RWPE1 (cell line): ENCODE data around the gene SPSB4.
"Not testable (repeated sequence)": the region's sequence is repeated elsewhere in the genome, so short reads cannot be mapped to it uniquely, and the experiment has no call there.

ENCODE experiments used
- CTCF ChIA-PET: fragments of 350-600 bp; sonication (Branson Sonifier 250); formaldehyde crosslinking; extraction: SDS; loops from one replicate; lab custom pipeline; 2021; lab: Yijun Ruan, JAX
- POLR2A ChIA-PET: fragments of 400-600 bp; formaldehyde crosslinking; extraction: SDS; loops from one replicate; lab custom pipeline; 2020; ENCODE audit warnings: antibody characterized with exemption; ENCODE audit not compliant: low non-redundant PET; lab: Yijun Ruan, JAX
- DNase-seq: peaks from one replicate; pipeline ENCODE4 v3.0.0; 2012; ENCODE audit warnings: low spot score
- H3K27ac ChIP-seq: fragments of 450-650 bp; 2 replicates; pipeline ENCODE4 v1.5.1; 2017
- TF ChIP-seq, protein P1 (sequence below): fragments of 450-650 bp; conservative IDR thresholded peaks from 2 replicates; pipeline ENCODE4 v1.5.1; 2017; ENCODE audit warnings: low read depth, mild to moderate bottlenecking

The SPSB4 gene

DNA sequence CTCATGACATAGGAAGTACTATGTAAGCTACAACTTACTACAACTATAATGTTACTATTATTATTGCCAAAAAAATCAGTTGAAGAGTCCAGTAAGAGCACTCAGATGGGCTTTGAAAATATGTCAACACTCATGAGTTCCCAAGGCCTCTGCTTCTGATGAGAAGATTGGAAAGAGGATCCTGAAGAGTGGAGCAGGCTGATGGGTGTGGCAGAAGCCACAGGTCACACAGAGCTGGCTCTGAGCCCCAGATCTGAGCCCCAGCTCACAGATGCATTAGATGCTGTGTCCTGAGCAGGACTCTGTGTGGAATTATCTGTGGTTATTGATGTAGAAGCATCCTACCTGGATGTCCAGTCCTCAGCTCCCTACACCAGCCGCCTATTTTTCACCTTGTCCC lies 65.6 kb downstream of the SPSB4 start:
- DNase-seq, result no peak
- ChIA-PET CTCF (interaction anchor here (0.6 to 2.6 kb wide), 3 partner anchors 11 to 75 kb away, joined by 3 to 12 read pairs (median 4); no protein-coding TSS in a partner anchor), POLR2A (no interaction called here)
- no peak overlapping the region for H3K27ac ChIP-seq
- TF ChIP-seq, protein P1, sequence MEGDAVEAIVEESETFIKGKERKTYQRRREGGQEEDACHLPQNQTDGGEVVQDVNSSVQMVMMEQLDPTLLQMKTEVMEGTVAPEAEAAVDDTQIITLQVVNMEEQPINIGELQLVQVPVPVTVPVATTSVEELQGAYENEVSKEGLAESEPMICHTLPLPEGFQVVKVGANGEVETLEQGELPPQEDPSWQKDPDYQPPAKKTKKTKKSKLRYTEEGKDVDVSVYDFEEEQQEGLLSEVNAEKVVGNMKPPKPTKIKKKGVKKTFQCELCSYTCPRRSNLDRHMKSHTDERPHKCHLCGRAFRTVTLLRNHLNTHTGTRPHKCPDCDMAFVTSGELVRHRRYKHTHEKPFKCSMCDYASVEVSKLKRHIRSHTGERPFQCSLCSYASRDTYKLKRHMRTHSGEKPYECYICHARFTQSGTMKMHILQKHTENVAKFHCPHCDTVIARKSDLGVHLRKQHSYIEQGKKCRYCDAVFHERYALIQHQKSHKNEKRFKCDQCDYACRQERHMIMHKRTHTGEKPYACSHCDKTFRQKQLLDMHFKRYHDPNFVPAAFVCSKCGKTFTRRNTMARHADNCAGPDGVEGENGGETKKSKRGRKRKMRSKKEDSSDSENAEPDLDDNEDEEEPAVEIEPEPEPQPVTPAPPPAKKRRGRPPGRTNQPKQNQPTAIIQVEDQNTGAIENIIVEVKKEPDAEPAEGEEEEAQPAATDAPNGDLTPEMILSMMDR, result no peak

DNA sequence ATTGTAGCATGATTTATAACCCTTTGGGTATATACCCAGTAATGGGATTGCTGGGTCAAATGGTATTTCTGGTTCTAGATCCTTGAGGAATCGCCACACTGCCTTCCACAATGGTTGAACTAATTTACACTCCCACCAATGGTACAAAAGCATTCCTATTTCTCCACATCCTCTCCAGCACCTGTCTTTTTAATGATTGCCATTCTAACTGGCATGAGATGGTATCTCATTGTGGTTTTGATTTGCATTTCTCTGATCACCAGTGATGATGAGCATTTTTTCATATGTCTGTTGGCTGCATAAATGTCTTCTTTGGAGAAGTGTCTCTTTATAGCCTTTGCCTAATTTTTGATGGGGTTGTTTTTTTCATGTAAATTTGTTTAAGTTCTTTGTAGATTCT lies 66.8 kb downstream of the SPSB4 start:
- DNase-seq, H3K27ac ChIP-seq, CTCF ChIA-PET, POLR2A ChIA-PET: not testable (repeated sequence)

DNA sequence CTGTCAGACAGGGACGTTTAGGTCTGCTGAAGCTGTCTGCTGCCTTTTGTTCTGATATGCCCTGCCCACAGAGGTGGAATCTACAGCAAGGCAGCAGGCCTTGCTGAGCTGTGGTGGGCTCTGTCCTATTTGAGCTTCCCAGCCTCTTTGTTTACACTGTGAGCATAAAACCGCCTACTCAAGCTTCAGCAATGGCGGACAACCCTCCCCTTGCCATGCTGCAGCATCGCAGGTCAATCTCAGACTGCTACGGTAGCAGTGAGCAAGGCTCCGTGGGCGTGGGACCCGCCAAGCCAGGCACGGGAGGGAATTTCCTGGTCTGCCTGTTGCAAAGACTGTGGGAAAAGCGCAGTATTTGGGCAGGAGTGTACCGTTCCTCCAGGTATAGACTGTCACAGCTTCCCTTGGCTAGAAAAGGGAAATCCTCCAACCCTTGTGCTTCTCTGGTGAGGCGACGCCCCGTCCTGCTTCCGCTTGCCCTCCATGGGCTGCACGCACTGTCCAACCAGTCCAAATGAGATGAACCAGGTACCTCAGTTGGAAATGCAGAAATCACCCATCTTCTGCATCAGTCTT lies 71.4 kb downstream of the SPSB4 start:
- CTCF ChIA-PET, result interaction anchor here (0.6 kb wide), 2 partner anchors 10 to 942 kb away, joined by 3 read pairs; no protein-coding TSS in a partner anchor
- no peak for DNase-seq
- POLR2A ChIA-PET, result no interaction called here
- H3K27ac ChIP-seq, result no peak overlapping the region
- TF ChIP-seq, protein P1, result no peak

DNA sequence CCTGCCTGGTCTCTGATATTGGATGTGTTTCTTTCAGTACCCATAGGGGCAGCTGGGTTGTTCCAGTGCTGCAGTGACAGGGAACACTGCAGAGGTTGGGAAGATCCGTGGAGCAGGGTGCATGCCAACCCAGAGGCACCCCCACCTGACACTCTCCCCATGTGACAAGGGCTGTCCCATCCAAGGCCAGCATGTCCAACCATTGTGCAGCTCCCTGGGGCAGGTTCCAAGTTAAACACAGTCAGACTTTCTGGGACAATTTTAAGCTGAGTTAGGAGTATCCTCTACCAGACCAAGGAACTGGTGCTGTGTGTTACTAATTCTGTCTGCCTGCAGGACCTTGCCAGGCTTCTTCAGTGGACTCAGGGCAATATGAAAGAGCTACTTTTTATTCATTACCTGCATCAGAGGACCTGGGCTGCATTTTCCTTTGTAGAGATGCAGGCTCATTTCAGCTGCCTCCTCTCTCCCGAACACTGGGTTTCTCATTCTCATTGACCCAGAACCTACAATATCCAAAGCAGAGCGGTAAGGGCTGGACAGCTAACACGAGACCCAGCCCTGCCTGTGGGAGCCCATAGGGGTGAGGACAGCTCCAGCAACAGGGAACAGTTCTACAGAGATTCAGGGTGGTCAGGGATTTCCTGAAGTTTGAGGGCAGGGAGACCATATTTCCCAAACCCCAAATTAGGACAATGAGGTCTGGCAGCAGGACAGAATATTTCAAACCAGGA lies 72.7 kb downstream of the SPSB4 start:
- POLR2A ChIA-PET, result no interaction called here
- DNase-seq, result no peak
- H3K27ac ChIP-seq, result no peak overlapping the region
- TF ChIP-seq, protein P1, result no peak
- CTCF ChIA-PET, result no interaction called here

DNA sequence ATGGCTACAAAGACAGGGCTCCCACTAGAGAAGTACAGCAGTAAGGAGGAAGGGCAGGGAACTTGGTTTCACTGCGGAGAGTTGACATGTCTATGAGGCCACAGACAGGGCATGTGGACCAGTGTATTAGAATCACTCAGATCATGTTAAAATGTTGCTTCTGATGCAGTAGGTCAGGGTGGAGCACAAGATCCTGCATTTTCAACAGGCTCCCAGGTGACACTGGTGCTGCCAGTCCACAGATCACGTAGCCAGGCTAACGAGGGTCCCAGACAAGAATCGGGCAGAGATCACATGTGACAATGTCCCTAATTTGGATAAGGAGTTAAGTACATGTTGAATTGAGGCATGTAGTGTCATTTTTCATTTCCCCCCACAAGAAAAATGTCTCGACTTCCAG lies 73.6 kb downstream of the SPSB4 start:
- DNase-seq, result no peak
- H3K27ac ChIP-seq, result no peak overlapping the region
- TF ChIP-seq, protein P1, result no peak
- ChIA-PET CTCF (interaction anchor here (0.5 kb wide), 1 partner anchor 20 kb away, joined by 4 read pairs; no protein-coding TSS in a partner anchor), POLR2A (no interaction called here)

DNA sequence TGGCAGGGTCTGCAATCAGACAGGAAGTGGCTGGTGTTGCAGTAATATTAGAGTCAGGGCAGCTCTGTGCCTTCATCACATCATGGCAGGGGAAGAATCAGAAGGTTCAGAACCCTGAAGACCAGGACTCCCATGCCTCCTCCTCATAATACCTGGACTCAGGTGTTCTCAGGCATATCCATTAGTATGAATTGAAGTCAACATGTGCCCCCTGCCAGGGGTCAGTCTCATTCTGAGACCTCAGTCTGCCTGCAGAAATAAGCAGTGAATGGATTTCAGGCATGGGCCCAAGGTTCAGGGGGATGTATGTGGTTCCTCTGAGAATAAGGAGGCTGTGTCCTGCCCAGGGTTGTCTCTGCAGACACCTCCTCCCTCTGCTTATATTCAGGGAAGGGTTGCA lies 74.2 kb downstream of the SPSB4 start:
- no peak overlapping the region for H3K27ac ChIP-seq
- TF ChIP-seq, protein P1, result no peak
- DNase-seq, result no peak
- ChIA-PET POLR2A (no interaction called here), CTCF (interaction anchor here (0.5 kb wide), 1 partner anchor 19 kb away, joined by 4 read pairs; no protein-coding TSS in a partner anchor)
